ENCODE measurements around the gene IGF2R. TPM values are rescaled to one million over a fixed set of nuclear protein-coding genes. Genes with fewer than 3 reads are reported as not detected.

Gene IGF2R
- total and polyA plus RNA-seq, 2 donors from 2014 or later: 23.7 to 88.6 TPM

DNA sequence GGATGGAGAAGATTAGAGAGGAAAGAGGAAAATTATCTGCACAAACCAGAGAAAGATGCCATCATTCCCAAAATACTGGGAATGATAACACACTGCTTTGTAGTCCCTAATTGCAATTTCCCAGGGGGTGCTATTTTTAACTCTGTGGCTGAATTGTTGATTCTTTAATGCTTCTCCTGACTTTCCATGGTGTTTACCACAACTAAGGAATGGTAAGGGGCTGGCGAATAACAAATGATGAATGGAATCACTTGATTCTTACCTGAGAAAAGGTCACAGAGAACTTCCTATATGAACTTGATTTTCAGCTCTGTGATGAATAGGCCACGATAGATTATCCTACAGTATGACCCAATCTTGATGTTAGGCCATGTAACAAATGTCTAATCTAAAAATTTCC lies 22.0 kb upstream of the IGF2R start:
- no peak for FAIRE-seq
- Histone ChIP-seq H3K9ac (ENCODE audit: low read length in 3 of 3) (no peak overlapping the region), H3K27me3 (ENCODE audit: control insufficient read depth, insufficient read depth, low read length) (no peaks in the 10 kb centered on the region), H3K27ac (ENCODE audit: low read depth in 2 of 2, low read length in 2 of 2) (no peak overlapping the region), H3K4me3 (ENCODE audit: low read length in 3 of 3) (no peak overlapping the region), H3K4me1 (ENCODE audit: control insufficient read depth in 2 of 3, insufficient read depth in 2 of 3, low read depth in 1 of 3, low read length in 3 of 3) (peaks cover 0 to 2% (median 0%) of the 10 kb centered on the region in 3 donors), H3K36me3 (ENCODE audit: control insufficient read depth in 2 of 3, insufficient read depth in 3 of 3, low read length in 3 of 3) (no peaks in the 10 kb centered on the region), H3K9me3 (ENCODE audit: control insufficient read depth in 2 of 3, insufficient read depth in 1 of 3, low read length in 3 of 3) (peaks cover 0 to 8% (median 4%) of the 10 kb centered on the region in 3 donors)
- DNase-seq: no peak
- TF ChIP-seq, protein P1, sequence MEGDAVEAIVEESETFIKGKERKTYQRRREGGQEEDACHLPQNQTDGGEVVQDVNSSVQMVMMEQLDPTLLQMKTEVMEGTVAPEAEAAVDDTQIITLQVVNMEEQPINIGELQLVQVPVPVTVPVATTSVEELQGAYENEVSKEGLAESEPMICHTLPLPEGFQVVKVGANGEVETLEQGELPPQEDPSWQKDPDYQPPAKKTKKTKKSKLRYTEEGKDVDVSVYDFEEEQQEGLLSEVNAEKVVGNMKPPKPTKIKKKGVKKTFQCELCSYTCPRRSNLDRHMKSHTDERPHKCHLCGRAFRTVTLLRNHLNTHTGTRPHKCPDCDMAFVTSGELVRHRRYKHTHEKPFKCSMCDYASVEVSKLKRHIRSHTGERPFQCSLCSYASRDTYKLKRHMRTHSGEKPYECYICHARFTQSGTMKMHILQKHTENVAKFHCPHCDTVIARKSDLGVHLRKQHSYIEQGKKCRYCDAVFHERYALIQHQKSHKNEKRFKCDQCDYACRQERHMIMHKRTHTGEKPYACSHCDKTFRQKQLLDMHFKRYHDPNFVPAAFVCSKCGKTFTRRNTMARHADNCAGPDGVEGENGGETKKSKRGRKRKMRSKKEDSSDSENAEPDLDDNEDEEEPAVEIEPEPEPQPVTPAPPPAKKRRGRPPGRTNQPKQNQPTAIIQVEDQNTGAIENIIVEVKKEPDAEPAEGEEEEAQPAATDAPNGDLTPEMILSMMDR (IDR thresholded peaks at IDR 0.05; ENCODE audit: borderline replicate concordance, extremely low read depth, insufficient read depth): no peak
- intact Hi-C loops (cut with DNase I): no loop called here

DNA sequence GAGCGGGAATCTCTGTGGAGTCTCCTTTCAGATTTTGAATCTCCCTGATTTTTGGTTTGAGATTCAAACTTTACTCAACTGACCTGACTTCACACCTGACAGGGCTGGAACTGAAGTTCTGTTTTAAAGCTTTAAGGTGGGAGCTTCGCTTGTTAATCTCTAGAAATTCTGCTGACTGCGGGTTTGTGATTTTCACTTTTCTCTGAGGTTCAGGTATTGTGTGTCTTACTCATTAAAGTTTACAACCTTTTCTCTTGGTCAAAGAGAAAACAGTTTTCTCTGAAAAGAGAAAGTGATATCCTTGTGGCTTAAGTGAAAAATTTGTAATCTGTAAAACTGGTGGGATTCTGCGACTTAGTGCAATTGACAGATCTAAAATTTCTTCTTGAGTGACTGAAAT lies 20.7 kb upstream of the IGF2R start:
- intact Hi-C loops (cut with DNase I): no loop called here

DNA sequence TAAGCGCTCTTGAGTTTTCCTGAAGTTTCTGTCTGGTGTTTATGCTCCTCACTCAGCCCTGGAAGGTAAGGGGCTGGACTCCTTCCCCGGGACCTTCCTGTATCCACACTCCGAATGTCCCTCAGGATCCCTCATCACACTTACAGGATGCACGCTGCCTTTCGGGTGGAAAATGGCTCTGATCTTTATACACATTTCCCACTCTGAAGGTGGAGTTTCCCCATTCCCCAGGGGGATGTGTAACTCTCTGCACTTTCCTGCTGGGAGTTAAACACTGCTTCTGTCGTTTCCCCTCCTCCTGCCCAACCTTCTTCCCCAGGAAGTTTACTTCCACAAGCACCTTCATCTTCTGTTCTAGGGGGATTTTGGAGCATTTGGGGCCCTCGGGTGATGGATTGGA lies 17.1 kb upstream of the IGF2R start:
- H3K27ac ChIP-seq (ENCODE audit: low read depth in 2 of 2, low read length in 2 of 2): no peak overlapping the region
- TF ChIP-seq, protein P1 (IDR thresholded peaks at IDR 0.05; ENCODE audit: borderline replicate concordance, extremely low read depth, insufficient read depth): no peak
- H3K36me3 ChIP-seq (ENCODE audit: control insufficient read depth in 2 of 3, insufficient read depth in 3 of 3, low read length in 3 of 3): no peaks in the 10 kb centered on the region
- no peak overlapping the region for H3K4me3 ChIP-seq (ENCODE audit: low read length in 3 of 3)
- H3K27me3 ChIP-seq (ENCODE audit: control insufficient read depth, insufficient read depth, low read length): no peaks in the 10 kb centered on the region
- no peaks in the 10 kb centered on the region for H3K9me3 ChIP-seq (ENCODE audit: control insufficient read depth in 2 of 3, insufficient read depth in 1 of 3, low read length in 3 of 3)
- DNase-seq (no peak), FAIRE-seq (no peak)
- H3K9ac ChIP-seq (ENCODE audit: low read length in 3 of 3): no peak overlapping the region
- intact Hi-C loops (cut with DNase I): no loop called here
- peaks cover 0 to 7% (median 5%) of the 10 kb centered on the region in 3 donors for H3K4me1 ChIP-seq (ENCODE audit: control insufficient read depth in 2 of 3, insufficient read depth in 2 of 3, low read depth in 1 of 3, low read length in 3 of 3)

More for the DNA sequence above, 20.7 kb upstream of the IGF2R start:
- H3K9ac ChIP-seq (ENCODE audit: low read length in 3 of 3): no peak overlapping the region
- H3K36me3 ChIP-seq (ENCODE audit: control insufficient read depth in 2 of 3, insufficient read depth in 3 of 3, low read length in 3 of 3): no peaks in the 10 kb centered on the region
- FAIRE-seq (no peak), DNase-seq (peak in 1 of 5 donors; percentile 16)
- H3K27ac ChIP-seq (ENCODE audit: low read depth in 2 of 2, low read length in 2 of 2): no peak overlapping the region
- H3K4me3 ChIP-seq (ENCODE audit: low read length in 3 of 3): no peak overlapping the region
- peaks cover 0 to 4% (median 3%) of the 10 kb centered on the region in 3 donors for H3K4me1 ChIP-seq (ENCODE audit: control insufficient read depth in 2 of 3, insufficient read depth in 2 of 3, low read depth in 1 of 3, low read length in 3 of 3)
- peaks cover 0 to 8% (median 4%) of the 10 kb centered on the region in 3 donors for H3K9me3 ChIP-seq (ENCODE audit: control insufficient read depth in 2 of 3, insufficient read depth in 1 of 3, low read length in 3 of 3)
- TF ChIP-seq, protein P1 (IDR thresholded peaks at IDR 0.05; ENCODE audit: borderline replicate concordance, extremely low read depth, insufficient read depth): no peak
- H3K27me3 ChIP-seq (ENCODE audit: control insufficient read depth, insufficient read depth, low read length): no peaks in the 10 kb centered on the region

Data from kidney (tissue), 14 donors.